WTC11 (cell line): Measurements from ENCODE around the gene MEGF11. TPM values are rescaled to one million over a fixed set of nuclear protein-coding genes. Genes with fewer than 3 reads are reported as not detected.

Source experiments
- ATAC-seq: fragments of 200-7000 bp; cut with Tn5 transposase; 2 replicates; pipeline ENCODE4 v1.10.0; 2021; ENCODE audit warnings: mild to moderate bottlenecking, moderate library complexity
- CTCF ChIA-PET: fragments of 300-600 bp; sonication (Branson Sonifier 250); formaldehyde crosslinking; loops from one replicate; lab custom pipeline; 2021; ENCODE audit warnings: antibody characterized with exemption; lab: Charles Lee
- POLR2A ChIA-PET: fragments of 350-600 bp; sonication (Branson Sonifier 250); formaldehyde crosslinking; loops from one replicate; lab custom pipeline; 2021; ENCODE audit warnings: antibody characterized with exemption; lab: Charles Lee
- DNase-seq: peaks from one replicate; pipeline ENCODE4 v3.0.0; 2021; ENCODE audit warnings: low spot score
- H3K27ac Mint-ChIP-seq: 2 replicates; pipeline ENCODE4 v1.8.0; 2021; ENCODE audit warnings: mixed read lengths
- H3K27me3 Mint-ChIP-seq: 2 replicates; pipeline ENCODE4 v1.8.0; 2021; ENCODE audit warnings: low read depth, mild to moderate bottlenecking, moderate library complexity, mixed read lengths
- H3K36me3 Mint-ChIP-seq: 2 replicates; pipeline ENCODE4 v1.8.0; 2021; ENCODE audit warnings: mixed read lengths
- H3K4me1 Mint-ChIP-seq: 2 replicates; pipeline ENCODE4 v1.8.0; 2022; ENCODE audit warnings: mixed read lengths
- H3K4me3 Mint-ChIP-seq: 2 replicates; pipeline ENCODE4 v1.8.0; 2021; ENCODE audit warnings: mild to moderate bottlenecking, moderate library complexity, mixed read lengths
- H3K9me3 Mint-ChIP-seq: 2 replicates; pipeline ENCODE4 v1.8.0; 2021; ENCODE audit warnings: mixed read lengths
- ATF1 ChIP-seq: sonication (generic); formaldehyde crosslinking; IDR thresholded peaks from 2 replicates; pipeline ENCODE4 v1.8.1; 2023; ENCODE audit warnings: mild to moderate bottlenecking, moderate library complexity, missing genetic modification reagents
- ATF2 ChIP-seq: sonication (generic); formaldehyde crosslinking; IDR thresholded peaks from 2 replicates; pipeline ENCODE4 v1.8.1; 2022; ENCODE audit warnings: low read depth, missing genetic modification reagents, borderline replicate concordance
- ATF3 ChIP-seq: sonication (generic); formaldehyde crosslinking; conservative IDR thresholded peaks from 2 replicates; pipeline ENCODE4 v1.8.1; 2022; ENCODE audit warnings: mild to moderate bottlenecking, missing genetic modification reagents
- GTF2I ChIP-seq: fragments of 250-450 bp; sonication (Bioruptor Pico); conservative IDR thresholded peaks from 2 replicates; pipeline ENCODE4 v1.4.0; 2021; ENCODE audit warnings: mild to moderate bottlenecking
- NR1H2 ChIP-seq: sonication (generic); formaldehyde crosslinking; IDR thresholded peaks from 2 replicates; pipeline ENCODE4 v1.9.0; 2021; ENCODE audit warnings: mild to moderate bottlenecking, moderate library complexity, missing genetic modification reagents
- TEAD1 ChIP-seq: sonication (generic); formaldehyde crosslinking; IDR thresholded peaks from 2 replicates; pipeline ENCODE4 v1.8.0; 2022; ENCODE audit warnings: mild to moderate bottlenecking, missing genetic modification reagents
- TP53 ChIP-seq: sonication (generic); formaldehyde crosslinking; IDR thresholded peaks from 2 replicates; pipeline ENCODE4 v1.8.1; 2023; ENCODE audit warnings: mild to moderate bottlenecking, missing genetic modification reagents
- ZBTB21 ChIP-seq: sonication (generic); formaldehyde crosslinking; IDR thresholded peaks from 2 replicates; pipeline ENCODE4 v1.8.1; 2023; ENCODE audit warnings: mild to moderate bottlenecking, missing genetic modification reagents, borderline replicate concordance
- ZNF232 ChIP-seq: sonication (generic); formaldehyde crosslinking; IDR thresholded peaks from 2 replicates; pipeline ENCODE4 v1.8.0; 2022; ENCODE audit warnings: mild to moderate bottlenecking, missing genetic modification reagents
- ZNF416 ChIP-seq: fragments of 250-450 bp; sonication (Bioruptor Pico); IDR thresholded peaks from 2 replicates; pipeline ENCODE4 v1.9.0; 2021; ENCODE audit warnings: mild to moderate bottlenecking, inconsistent platforms
- ZNF425 ChIP-seq: fragments of 250-450 bp; sonication (Bioruptor Pico); conservative IDR thresholded peaks from 2 replicates; pipeline ENCODE4 v1.9.0; 2021; ENCODE audit warnings: mild to moderate bottlenecking
- ZNF671 ChIP-seq: fragments of 250-450 bp; sonication (Bioruptor Pico); IDR thresholded peaks from 2 replicates; pipeline ENCODE4 v1.8.0; 2021; ENCODE audit warnings: mild to moderate bottlenecking
- total RNA-seq: library from RNA; stranded (reverse); gene quantifications from 3 replicates; pipeline ENCODE4 v1.2.3, GENCODE V29; 2021
- TF ChIP-seq, protein P1 (sequence below): sonication (generic); formaldehyde crosslinking; IDR thresholded peaks from 2 replicates; pipeline ENCODE4 v1.8.0; 2023; ENCODE audit warnings: missing genetic modification reagents, mild to moderate bottlenecking, borderline replicate concordance
- TF ChIP-seq, protein P2 (sequence below): sonication (generic); formaldehyde crosslinking; IDR thresholded peaks from 2 replicates; pipeline ENCODE4 v1.8.1; 2023; ENCODE audit warnings: mild to moderate bottlenecking, missing genetic modification reagents, borderline replicate concordance
- TF ChIP-seq, protein P3 (sequence below): sonication (generic); formaldehyde crosslinking; IDR thresholded peaks from 2 replicates; pipeline ENCODE4 v1.8.0; 2023; ENCODE audit warnings: mild to moderate bottlenecking, missing genetic modification reagents
- TF ChIP-seq, protein P4 (sequence below): fragments of 250-450 bp; sonication (Bioruptor Pico); IDR thresholded peaks from 2 replicates; pipeline ENCODE4 v1.8.0; 2021; ENCODE audit warnings: mild to moderate bottlenecking

MEGF11 gene
- total RNA-seq, 1 experiment from 2014 or later: 3.3 TPM

DNA sequence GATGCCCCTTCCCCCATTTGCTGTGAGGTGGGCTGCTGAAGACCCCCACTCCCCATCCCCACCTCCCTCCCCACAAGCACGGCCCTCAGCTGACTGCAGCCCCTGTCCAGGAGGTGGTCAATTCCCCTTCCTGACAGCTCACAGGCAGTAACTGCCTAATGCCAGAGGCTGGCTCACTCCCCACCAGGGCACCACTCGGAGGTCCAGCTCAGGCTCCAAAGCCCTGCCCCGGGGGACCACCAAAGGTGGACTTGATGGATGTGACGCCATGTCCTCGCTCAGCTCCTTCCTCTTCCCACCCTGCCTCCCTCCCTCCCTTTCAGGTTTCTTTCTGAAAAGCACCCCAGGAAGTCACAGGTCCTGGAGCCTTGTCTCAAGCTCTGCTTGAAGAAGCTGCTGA, 82.8 kb downstream of the MEGF11 start (continued):
- TF ChIP-seq TEAD1 (CRISPR knock-in tag) (no peak), NR1H2 (CRISPR knock-in tag) (no peak), ATF3 (CRISPR knock-in tag) (no peak), ZNF671 (CRISPR knock-in tag) (no peak), ZBTB21 (CRISPR knock-in tag) (no peak), ZNF232 (CRISPR knock-in tag) (no peak), ATF2 (no peak), GTF2I (no peak), ATF1 (CRISPR knock-in tag) (no peak)
- TF ChIP-seq, protein P1, sequence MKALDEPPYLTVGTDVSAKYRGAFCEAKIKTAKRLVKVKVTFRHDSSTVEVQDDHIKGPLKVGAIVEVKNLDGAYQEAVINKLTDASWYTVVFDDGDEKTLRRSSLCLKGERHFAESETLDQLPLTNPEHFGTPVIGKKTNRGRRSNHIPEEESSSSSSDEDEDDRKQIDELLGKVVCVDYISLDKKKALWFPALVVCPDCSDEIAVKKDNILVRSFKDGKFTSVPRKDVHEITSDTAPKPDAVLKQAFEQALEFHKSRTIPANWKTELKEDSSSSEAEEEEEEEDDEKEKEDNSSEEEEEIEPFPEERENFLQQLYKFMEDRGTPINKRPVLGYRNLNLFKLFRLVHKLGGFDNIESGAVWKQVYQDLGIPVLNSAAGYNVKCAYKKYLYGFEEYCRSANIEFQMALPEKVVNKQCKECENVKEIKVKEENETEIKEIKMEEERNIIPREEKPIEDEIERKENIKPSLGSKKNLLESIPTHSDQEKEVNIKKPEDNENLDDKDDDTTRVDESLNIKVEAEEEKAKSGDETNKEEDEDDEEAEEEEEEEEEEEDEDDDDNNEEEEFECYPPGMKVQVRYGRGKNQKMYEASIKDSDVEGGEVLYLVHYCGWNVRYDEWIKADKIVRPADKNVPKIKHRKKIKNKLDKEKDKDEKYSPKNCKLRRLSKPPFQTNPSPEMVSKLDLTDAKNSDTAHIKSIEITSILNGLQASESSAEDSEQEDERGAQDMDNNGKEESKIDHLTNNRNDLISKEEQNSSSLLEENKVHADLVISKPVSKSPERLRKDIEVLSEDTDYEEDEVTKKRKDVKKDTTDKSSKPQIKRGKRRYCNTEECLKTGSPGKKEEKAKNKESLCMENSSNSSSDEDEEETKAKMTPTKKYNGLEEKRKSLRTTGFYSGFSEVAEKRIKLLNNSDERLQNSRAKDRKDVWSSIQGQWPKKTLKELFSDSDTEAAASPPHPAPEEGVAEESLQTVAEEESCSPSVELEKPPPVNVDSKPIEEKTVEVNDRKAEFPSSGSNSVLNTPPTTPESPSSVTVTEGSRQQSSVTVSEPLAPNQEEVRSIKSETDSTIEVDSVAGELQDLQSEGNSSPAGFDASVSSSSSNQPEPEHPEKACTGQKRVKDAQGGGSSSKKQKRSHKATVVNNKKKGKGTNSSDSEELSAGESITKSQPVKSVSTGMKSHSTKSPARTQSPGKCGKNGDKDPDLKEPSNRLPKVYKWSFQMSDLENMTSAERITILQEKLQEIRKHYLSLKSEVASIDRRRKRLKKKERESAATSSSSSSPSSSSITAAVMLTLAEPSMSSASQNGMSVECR: no peak
- TF ChIP-seq, protein P2, sequence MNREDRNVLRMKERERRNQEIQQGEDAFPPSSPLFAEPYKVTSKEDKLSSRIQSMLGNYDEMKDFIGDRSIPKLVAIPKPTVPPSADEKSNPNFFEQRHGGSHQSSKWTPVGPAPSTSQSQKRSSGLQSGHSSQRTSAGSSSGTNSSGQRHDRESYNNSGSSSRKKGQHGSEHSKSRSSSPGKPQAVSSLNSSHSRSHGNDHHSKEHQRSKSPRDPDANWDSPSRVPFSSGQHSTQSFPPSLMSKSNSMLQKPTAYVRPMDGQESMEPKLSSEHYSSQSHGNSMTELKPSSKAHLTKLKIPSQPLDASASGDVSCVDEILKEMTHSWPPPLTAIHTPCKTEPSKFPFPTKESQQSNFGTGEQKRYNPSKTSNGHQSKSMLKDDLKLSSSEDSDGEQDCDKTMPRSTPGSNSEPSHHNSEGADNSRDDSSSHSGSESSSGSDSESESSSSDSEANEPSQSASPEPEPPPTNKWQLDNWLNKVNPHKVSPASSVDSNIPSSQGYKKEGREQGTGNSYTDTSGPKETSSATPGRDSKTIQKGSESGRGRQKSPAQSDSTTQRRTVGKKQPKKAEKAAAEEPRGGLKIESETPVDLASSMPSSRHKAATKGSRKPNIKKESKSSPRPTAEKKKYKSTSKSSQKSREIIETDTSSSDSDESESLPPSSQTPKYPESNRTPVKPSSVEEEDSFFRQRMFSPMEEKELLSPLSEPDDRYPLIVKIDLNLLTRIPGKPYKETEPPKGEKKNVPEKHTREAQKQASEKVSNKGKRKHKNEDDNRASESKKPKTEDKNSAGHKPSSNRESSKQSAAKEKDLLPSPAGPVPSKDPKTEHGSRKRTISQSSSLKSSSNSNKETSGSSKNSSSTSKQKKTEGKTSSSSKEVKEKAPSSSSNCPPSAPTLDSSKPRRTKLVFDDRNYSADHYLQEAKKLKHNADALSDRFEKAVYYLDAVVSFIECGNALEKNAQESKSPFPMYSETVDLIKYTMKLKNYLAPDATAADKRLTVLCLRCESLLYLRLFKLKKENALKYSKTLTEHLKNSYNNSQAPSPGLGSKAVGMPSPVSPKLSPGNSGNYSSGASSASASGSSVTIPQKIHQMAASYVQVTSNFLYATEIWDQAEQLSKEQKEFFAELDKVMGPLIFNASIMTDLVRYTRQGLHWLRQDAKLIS (CRISPR knock-in tag): no peak
- TF ChIP-seq, protein P3, sequence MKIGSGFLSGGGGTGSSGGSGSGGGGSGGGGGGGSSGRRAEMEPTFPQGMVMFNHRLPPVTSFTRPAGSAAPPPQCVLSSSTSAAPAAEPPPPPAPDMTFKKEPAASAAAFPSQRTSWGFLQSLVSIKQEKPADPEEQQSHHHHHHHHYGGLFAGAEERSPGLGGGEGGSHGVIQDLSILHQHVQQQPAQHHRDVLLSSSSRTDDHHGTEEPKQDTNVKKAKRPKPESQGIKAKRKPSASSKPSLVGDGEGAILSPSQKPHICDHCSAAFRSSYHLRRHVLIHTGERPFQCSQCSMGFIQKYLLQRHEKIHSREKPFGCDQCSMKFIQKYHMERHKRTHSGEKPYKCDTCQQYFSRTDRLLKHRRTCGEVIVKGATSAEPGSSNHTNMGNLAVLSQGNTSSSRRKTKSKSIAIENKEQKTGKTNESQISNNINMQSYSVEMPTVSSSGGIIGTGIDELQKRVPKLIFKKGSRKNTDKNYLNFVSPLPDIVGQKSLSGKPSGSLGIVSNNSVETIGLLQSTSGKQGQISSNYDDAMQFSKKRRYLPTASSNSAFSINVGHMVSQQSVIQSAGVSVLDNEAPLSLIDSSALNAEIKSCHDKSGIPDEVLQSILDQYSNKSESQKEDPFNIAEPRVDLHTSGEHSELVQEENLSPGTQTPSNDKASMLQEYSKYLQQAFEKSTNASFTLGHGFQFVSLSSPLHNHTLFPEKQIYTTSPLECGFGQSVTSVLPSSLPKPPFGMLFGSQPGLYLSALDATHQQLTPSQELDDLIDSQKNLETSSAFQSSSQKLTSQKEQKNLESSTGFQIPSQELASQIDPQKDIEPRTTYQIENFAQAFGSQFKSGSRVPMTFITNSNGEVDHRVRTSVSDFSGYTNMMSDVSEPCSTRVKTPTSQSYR (CRISPR knock-in tag): no peak
- TF ChIP-seq, all 79 proteins: peak for 0

- no peaks in the 10 kb centered on the region for H3K27me3 Mint-ChIP-seq
- DNase-seq (no peak), ATAC-seq (no peak)
- TF ChIP-seq ATF3 (CRISPR knock-in tag) (no peak), ZNF425 (CRISPR knock-in tag) (no peak), ATF1 (CRISPR knock-in tag) (no peak), TP53 (CRISPR knock-in tag) (no peak), ZNF416 (CRISPR knock-in tag) (no peak)
- TF ChIP-seq, protein P4, sequence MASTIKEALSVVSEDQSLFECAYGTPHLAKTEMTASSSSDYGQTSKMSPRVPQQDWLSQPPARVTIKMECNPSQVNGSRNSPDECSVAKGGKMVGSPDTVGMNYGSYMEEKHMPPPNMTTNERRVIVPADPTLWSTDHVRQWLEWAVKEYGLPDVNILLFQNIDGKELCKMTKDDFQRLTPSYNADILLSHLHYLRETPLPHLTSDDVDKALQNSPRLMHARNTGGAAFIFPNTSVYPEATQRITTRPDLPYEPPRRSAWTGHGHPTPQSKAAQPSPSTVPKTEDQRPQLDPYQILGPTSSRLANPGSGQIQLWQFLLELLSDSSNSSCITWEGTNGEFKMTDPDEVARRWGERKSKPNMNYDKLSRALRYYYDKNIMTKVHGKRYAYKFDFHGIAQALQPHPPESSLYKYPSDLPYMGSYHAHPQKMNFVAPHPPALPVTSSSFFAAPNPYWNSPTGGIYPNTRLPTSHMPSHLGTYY: no peak
- TF ChIP-seq, protein P3 (CRISPR knock-in tag): no peak
- H3K4me3 Mint-ChIP-seq: no peak overlapping the region
- H3K9me3 Mint-ChIP-seq: no peaks in the 10 kb centered on the region
- H3K36me3 Mint-ChIP-seq: no peaks in the 10 kb centered on the region
- CTCF ChIA-PET: interaction anchor here (0.7 to 1.1 kb wide), 6 partner anchors 9 to 254 kb away, joined by 3 to 4 read pairs (median 3); no protein-coding TSS in a partner anchor
- POLR2A ChIA-PET: no interaction called here
- H3K27ac Mint-ChIP-seq: no peak overlapping the region
- peaks cover 30% of the 10 kb centered on the region for H3K4me1 Mint-ChIP-seq
These were observed 83.5 kb downstream of the MEGF11 start for GRCh38 chr15:66170042-66170441.
